PC-9 (cell line): ENCODE data around the gene FANK1. TPM values are rescaled to one million over a fixed set of nuclear protein-coding genes. Genes with fewer than 3 reads are reported as not detected.

Experiments used
- BruUV-seq: library from RNA; stranded (reverse); fragments of 400-500 nt; replicated peaks from 2 replicates; lab custom pipeline; 2021; lab: Mats Ljungman, UMichigan
- CTCF ChIA-PET: fragments of 300-600 bp; sonication (Branson Sonifier 250); formaldehyde crosslinking; loops from one replicate; lab custom pipeline; 2022; ENCODE audit warnings: antibody characterized with exemption; lab: Charles Lee
- POLR2A ChIA-PET: fragments of 300-600 bp; sonication (Branson Sonifier 250); formaldehyde crosslinking; loops from one replicate; lab custom pipeline; 2022; ENCODE audit warnings: antibody characterized with exemption; ENCODE audit not compliant: unreplicated experiment; lab: Charles Lee
- DNase-seq, 2 experiments: peaks; one replicate each; pipeline versions ENCODE4 v3.0.0 to v3.0.0-alpha.2; 2015 to 2022; ENCODE audit warnings: mixed read lengths in 1 of 2
- H2AFZ ChIP-seq: fragments of 200-600 bp; sonication (generic); 2 replicates; pipeline ENCODE4 v1.8.1; 2017; ENCODE audit warnings: antibody characterized with exemption
- H3F3A ChIP-seq: fragments of 200-600 bp; sonication (generic); 2 replicates; pipeline ENCODE4 v1.8.1; 2017; ENCODE audit warnings: antibody characterized with exemption, mild to moderate bottlenecking, low read depth; ENCODE audit not compliant: insufficient read depth
- H3K27ac ChIP-seq: fragments of 200-600 bp; sonication (generic); 2 replicates; pipeline ENCODE4 v1.6.1; 2016; ENCODE audit warnings: mixed run types
- H3K27me3 ChIP-seq: fragments of 200-600 bp; sonication (generic); 2 replicates; pipeline ENCODE4 v1.6.1; 2016; ENCODE audit warnings: low read depth, mixed run types; ENCODE audit not compliant: insufficient read depth
- H3K36me3 ChIP-seq: fragments of 200-600 bp; sonication (generic); 2 replicates; pipeline ENCODE4 v1.6.1; 2016; ENCODE audit warnings: low read depth, mixed run types
- H3K4me1 ChIP-seq: fragments of 200-600 bp; sonication (generic); replicated peaks from 2 replicates; pipeline ENCODE4 v1.6.1; 2016; ENCODE audit warnings: mixed run types; ENCODE audit not compliant: insufficient read depth
- H3K4me2 ChIP-seq: fragments of 200-600 bp; sonication (generic); 2 replicates; pipeline ENCODE4 v1.6.1; 2017; ENCODE audit warnings: mixed run types
- H3K4me3 ChIP-seq: fragments of 200-600 bp; sonication (generic); 2 replicates; pipeline ENCODE4 v1.6.1; 2016; ENCODE audit warnings: mixed run types
- H3K79me2 ChIP-seq: fragments of 200-600 bp; sonication (generic); 2 replicates; pipeline ENCODE4 v1.6.1; 2017; ENCODE audit warnings: low read depth, mixed run types
- H3K9me2 ChIP-seq: fragments of 200-600 bp; sonication (generic); 2 replicates; pipeline ENCODE4 v1.8.1; 2017; ENCODE audit warnings: mild to moderate bottlenecking; ENCODE audit not compliant: insufficient read depth
- H3K9me3 ChIP-seq: fragments of 200-600 bp; sonication (generic); 2 replicates; pipeline ENCODE4 v1.8.1; 2016; ENCODE audit warnings: low read depth; ENCODE audit not compliant: insufficient read depth
- H4K20me1 ChIP-seq: fragments of 200-600 bp; sonication (generic); 2 replicates; pipeline ENCODE4 v1.8.1; 2017; ENCODE audit not compliant: insufficient read depth
- CTCF ChIP-seq: fragments of 200-600 bp; sonication (generic); conservative IDR thresholded peaks from 2 replicates; pipeline ENCODE4 v1.6.1; 2017; ENCODE audit warnings: mixed run types, antibody characterized with exemption, mild to moderate bottlenecking, moderate library complexity
- EZH2 ChIP-seq: fragments of 200-600 bp; sonication (generic); IDR thresholded peaks from 2 replicates; pipeline ENCODE4 v1.8.0; 2017; ENCODE audit warnings: antibody characterized with exemption, low read depth
- intact Hi-C: fragments of 100-400 bp; cut with micrococcal nuclease; formaldehyde crosslinking; loops from one replicate; pipeline ENCODE4 v1.10.0; 2022; ENCODE audit not compliant: unreplicated experiment
- total RNA-seq: library from RNA; stranded (reverse); gene quantifications from 2 replicates; pipeline ENCODE4 v1.2.3, GENCODE V29; 2021

FANK1 gene
- total RNA-seq, 1 experiment from 2014 or later: 21.4 TPM

- POLR2A ChIA-PET: interaction anchor here (0.6 kb wide), 1 partner anchor 16 kb away, joined by 3 read pairs; no protein-coding TSS in a partner anchor
- intact Hi-C loops: no loop called here
- no peaks in the 10 kb centered on the region for H3K9me2 ChIP-seq
- no peak for DNase-seq
- no peaks in the 10 kb centered on the region for H3K36me3 ChIP-seq
- no peaks in the 10 kb centered on the region for H3K27me3 ChIP-seq
- CTCF ChIA-PET: interaction anchor here (0.6 kb wide), 2 partner anchors 21 to 1052 kb away, joined by 4 to 6 read pairs; no protein-coding TSS in a partner anchor
- H3K9me3 ChIP-seq: no peaks in the 10 kb centered on the region
- peaks cover 7% of the 10 kb centered on the region; the same call in 1 of the 2 replicates for H3K4me1 ChIP-seq
- no peak overlapping the region for H2AFZ ChIP-seq
- no peak overlapping the region for H3K4me2 ChIP-seq
- no peak overlapping the region for H3K27ac ChIP-seq
- TF ChIP-seq EZH2: no peak
- no peak for TF ChIP-seq CTCF
- no peaks in the 10 kb centered on the region for H4K20me1 ChIP-seq
- H3F3A ChIP-seq: no peaks in the 10 kb centered on the region
- H3K79me2 ChIP-seq: no peaks in the 10 kb centered on the region
- H3K4me3 ChIP-seq: no peak overlapping the region
- no TSS peak for BruUV-seq
Measured at GRCh38 chr10:125976960-125977605, 80.7 kb downstream of the FANK1 start.

- intact Hi-C loops: loop anchor here (5.0 kb wide), 1 partner anchor 113 kb away; no protein-coding TSS in a partner anchor
- no peak overlapping the region for H3K4me3 ChIP-seq
- no peaks in the 10 kb centered on the region for H3F3A ChIP-seq
- BruUV-seq: no TSS peak
- H3K27ac ChIP-seq: no peak overlapping the region
- no peaks in the 10 kb centered on the region for H4K20me1 ChIP-seq
- H2AFZ ChIP-seq: no peak overlapping the region
- H3K9me2 ChIP-seq: no peaks in the 10 kb centered on the region
- ChIA-PET CTCF (no interaction called here), POLR2A (no interaction called here)
- no peaks in the 10 kb centered on the region for H3K9me3 ChIP-seq
- H3K27me3 ChIP-seq: no peaks in the 10 kb centered on the region
- no peaks in the 10 kb centered on the region for H3K79me2 ChIP-seq
- H3K4me2 ChIP-seq: no peak overlapping the region
- no peak for TF ChIP-seq EZH2
- TF ChIP-seq CTCF: no peak
- H3K4me1 ChIP-seq: no peaks in the 10 kb centered on the region
- no peaks in the 10 kb centered on the region for H3K36me3 ChIP-seq
- DNase-seq: no peak
Measured at GRCh38 chr10:125979976-125980375, 83.6 kb downstream of the FANK1 start.

- Histone ChIP-seq H3K27ac (no peak overlapping the region), H2AFZ (no peak overlapping the region), H3K27me3 (no peaks in the 10 kb centered on the region), H3K9me2 (no peaks in the 10 kb centered on the region), H3K4me3 (no peak overlapping the region), H3K9me3 (no peaks in the 10 kb centered on the region), H3K79me2 (no peaks in the 10 kb centered on the region), H3F3A (no peaks in the 10 kb centered on the region), H3K4me2 (no peak overlapping the region), H4K20me1 (no peaks in the 10 kb centered on the region), H3K36me3 (no peaks in the 10 kb centered on the region), H3K4me1 (no peaks in the 10 kb centered on the region)
- BruUV-seq: no TSS peak
- POLR2A ChIA-PET: no interaction called here
- no peak for TF ChIP-seq EZH2
- TF ChIP-seq CTCF: no peak
- DNase-seq: no peak
- intact Hi-C loops: loop anchor here (5.0 kb wide), 1 partner anchor 113 kb away; no protein-coding TSS in a partner anchor
- CTCF ChIA-PET: interaction anchor here (0.6 kb wide), 1 partner anchor 204 kb away, joined by 5 read pairs; no protein-coding TSS in a partner anchor
Measured at GRCh38 chr10:125980521-125981035, 84.2 kb downstream of the FANK1 start.
